Tibial artery (tissue), 4 donors: ENCODE data around the gene SHBG.
A peak's percentile ranks its signal among the peaks of the same experiment; 100 is the strongest.

Experiments used
- DNase-seq, 2 donors: peaks; one replicate each; pipeline ENCODE4 v3.0.0-alpha.2; 2019
- H3K27ac ChIP-seq, 2 donors: fragments of 200-600 bp; sonication (generic) in 1 of 2; 1 replicate in 1 of 2; 2 replicates in 1 of 2; pipeline ENCODE4 v1.5.1; 2018 to 2019; ENCODE audit warnings: mild to moderate bottlenecking in 1 of 2
- H3K27me3 ChIP-seq, 2 donors: fragments of 200-600 bp; sonication (generic) in 1 of 2; one replicate each; pipeline versions ENCODE4 v1.5.1 to v1.6.0; 2016 to 2019
- H3K36me3 ChIP-seq, 3 donors: fragments of 200-600 bp; sonication (generic) in 2 of 3; one replicate each; pipeline ENCODE4 v1.5.1; 2016 to 2019; ENCODE audit warnings: mild to moderate bottlenecking in 2 of 3
- H3K4me1 ChIP-seq, 4 donors: fragments of 200-600 bp; sonication (generic) in 2 of 4; 1 replicate in 3 of 4; 2 replicates in 1 of 4; pipeline ENCODE4 v1.5.1; 2016 to 2019
- H3K4me3 ChIP-seq, 2 donors: fragments of 200-600 bp; sonication (generic) in 1 of 2; 1 replicate in 1 of 2; 2 replicates in 1 of 2; pipeline ENCODE4 v1.5.1; 2018 to 2019; ENCODE audit warnings: mild to moderate bottlenecking in 2 of 2
- H3K9me3 ChIP-seq, 3 donors: fragments of 200-600 bp; sonication (generic) in 1 of 3; one replicate each; pipeline ENCODE4 v1.5.1; 2016 to 2019
- CTCF ChIP-seq, 2 experiments: fragments of 200-600 bp in 1 of 2; fragments of 450-650 bp in 1 of 2; IDR thresholded peaks; one replicate each; pipeline ENCODE4 v1.5.1; 2017 to 2019; ENCODE audit warnings: antibody characterized with exemption in 2 of 2, mild to moderate bottlenecking in 1 of 2, moderate library complexity in 1 of 2
- intact Hi-C: fragments of 100-400 bp; cut with DNase I; formaldehyde crosslinking; loops from one replicate; pipeline ENCODE4 v1.15.0; 2023; ENCODE audit warnings: low total_unique reads

The SHBG gene

DNA sequence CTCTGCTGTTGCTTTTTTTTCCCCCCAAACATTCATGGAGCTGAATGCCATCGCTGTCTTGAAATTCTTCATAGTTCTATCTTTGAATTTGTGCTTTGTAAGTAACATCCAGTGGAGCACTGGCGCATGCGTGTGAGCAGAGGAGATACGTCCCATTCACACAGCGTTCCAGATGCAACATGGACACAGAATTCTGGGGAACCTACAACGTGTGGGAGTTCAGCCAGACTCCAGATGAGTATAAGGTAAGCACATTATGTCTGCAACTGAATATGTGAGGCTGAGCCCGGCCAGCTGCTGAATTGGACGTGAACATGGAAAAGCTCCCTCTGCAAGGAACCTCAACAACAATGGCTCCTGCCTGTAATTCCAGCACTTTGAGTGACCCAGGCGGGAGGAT, 16.5 kb downstream of the SHBG start:
- Histone ChIP-seq H3K27ac (no peak overlapping the region), H3K36me3 (no peaks in the 10 kb centered on the region), H3K27me3 (peaks cover 0 to 58% of the 10 kb centered on the region in 2 donors), H3K4me3 (no peak overlapping the region), H3K9me3 (no peaks in the 10 kb centered on the region), H3K4me1 (peaks cover 0 to 17% (median 15%) of the 10 kb centered on the region in 4 donors)
- intact Hi-C loops: no loop called here
- no peak for DNase-seq
- no peak for TF ChIP-seq CTCF (IDR thresholded peaks at IDR 0.05)

- Histone ChIP-seq H3K27me3 (peaks cover 0 to 63% of the 10 kb centered on the region in 2 donors), H3K4me1 (peaks cover 0 to 22% (median 20%) of the 10 kb centered on the region in 4 donors), H3K4me3 (no peak overlapping the region), H3K36me3 (no peaks in the 10 kb centered on the region), H3K27ac (no peak overlapping the region), H3K9me3 (no peaks in the 10 kb centered on the region)
- DNase-seq: no peak
- intact Hi-C loops: no loop called here
- TF ChIP-seq CTCF (IDR thresholded peaks at IDR 0.05): no peak
Observed at GRCh38 chr17:7647018-7647417, 17.1 kb downstream of the SHBG start.

GRCh38 chr17:7650509-7651096, 20.7 kb downstream of the SHBG start, which contains the start of gene ATP1B2:
Gene ATP1B2, plus strand, starts transcription at chr17:7650926. Its CDS starts 593 bp downstream, at chr17:7651519.
- no peak within 1 kb of the TSS for H3K27ac ChIP-seq
- DNase-seq: peak in 1 of 2 donors; percentile 59
- H3K27me3 ChIP-seq: peaks cover 0 to 62% of the 10 kb centered on the region in 2 donors
- intact Hi-C loops: no loop called here
- H3K9me3 ChIP-seq: no peaks in the 10 kb centered on the region
- peak within 1 kb of the TSS; percentile 12 to 48 for H3K4me3 ChIP-seq
- peaks cover 0 to 23% (median 20%) of the 10 kb centered on the region in 4 donors for H3K4me1 ChIP-seq
- no peak for TF ChIP-seq CTCF (IDR thresholded peaks at IDR 0.05)
- H3K36me3 ChIP-seq: no peaks in the 10 kb centered on the region

- peak overlapping the region; percentile 12 to 48 for H3K4me3 ChIP-seq
- no peaks in the 10 kb centered on the region for H3K9me3 ChIP-seq
- H3K4me1 ChIP-seq: peaks cover 0 to 23% (median 20%) of the 10 kb centered on the region in 4 donors
- no peak for DNase-seq
- intact Hi-C loops: no loop called here
- H3K27ac ChIP-seq: no peak overlapping the region
- H3K27me3 ChIP-seq: peaks cover 0 to 62% of the 10 kb centered on the region in 2 donors
- no peaks in the 10 kb centered on the region for H3K36me3 ChIP-seq
- TF ChIP-seq CTCF (IDR thresholded peaks at IDR 0.05): no peak
Observed at GRCh38 chr17:7651097-7651664, 21.2 kb downstream of the SHBG start.

- intact Hi-C loops: no loop called here
- no peak for DNase-seq
Observed at GRCh38 chr17:7651665-7652387, 21.9 kb downstream of the SHBG start.

More at GRCh38 chr17:7651665-7652387, 21.9 kb downstream of the SHBG start:
- Histone ChIP-seq H3K4me3 (peak overlapping the region; percentile 12 to 48), H3K27me3 (peaks cover 0 to 56% of the 10 kb centered on the region in 2 donors), H3K9me3 (no peaks in the 10 kb centered on the region), H3K4me1 (peaks cover 0 to 25% (median 21%) of the 10 kb centered on the region in 4 donors), H3K27ac (no peak overlapping the region), H3K36me3 (no peaks in the 10 kb centered on the region)
- TF ChIP-seq CTCF (IDR thresholded peaks at IDR 0.05): no peak
